ENCODE measurements around the gene RPL18. TPM values are rescaled to one million over a fixed set of nuclear protein-coding genes. Genes with fewer than 3 reads are reported as not detected.

Gene RPL18
- total and polyA plus RNA-seq, 9 of the 15 experiments (the other 6 are each of a cell fraction or from before 2014, with no cell fraction given) = 312 to 2,635 (median 1,653) TPM

DNA sequence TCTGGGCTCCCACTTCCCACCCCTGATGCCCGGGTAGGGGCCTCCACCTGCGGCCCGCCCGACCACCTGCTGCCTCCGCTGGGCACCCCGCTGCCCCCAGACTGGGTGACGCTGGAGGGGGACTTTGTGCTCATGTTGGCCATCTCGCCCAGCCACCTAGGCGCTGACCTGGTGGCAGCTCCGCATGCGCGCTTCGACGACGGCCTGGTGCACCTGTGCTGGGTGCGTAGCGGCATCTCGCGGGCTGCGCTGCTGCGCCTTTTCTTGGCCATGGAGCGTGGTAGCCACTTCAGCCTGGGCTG lies 10.3 kb upstream of the RPL18 start (continued):
- TF ChIP-seq RBFOX2 (IDR thresholded peaks at IDR 0.05; ENCODE audit: low read depth, low read length) (no peak), NFRKB (IDR thresholded peaks at IDR 0.05; ENCODE audit: low read depth) (no peak), KDM2B (CRISPR knock-in tag; IDR thresholded peaks at IDR 0.05) (no peak), CBX2 (IDR thresholded peaks at IDR 0.05; ENCODE audit: insufficient read depth, low read length, poor library complexity, severe bottlenecking) (no peak), PTRF (tag; IDR thresholded peaks at IDR 0.05) (no peak), ZNF766 (CRISPR knock-in tag; conservative IDR thresholded peaks at IDR 0.05) (no peak)
- TF ChIP-seq, protein P1, sequence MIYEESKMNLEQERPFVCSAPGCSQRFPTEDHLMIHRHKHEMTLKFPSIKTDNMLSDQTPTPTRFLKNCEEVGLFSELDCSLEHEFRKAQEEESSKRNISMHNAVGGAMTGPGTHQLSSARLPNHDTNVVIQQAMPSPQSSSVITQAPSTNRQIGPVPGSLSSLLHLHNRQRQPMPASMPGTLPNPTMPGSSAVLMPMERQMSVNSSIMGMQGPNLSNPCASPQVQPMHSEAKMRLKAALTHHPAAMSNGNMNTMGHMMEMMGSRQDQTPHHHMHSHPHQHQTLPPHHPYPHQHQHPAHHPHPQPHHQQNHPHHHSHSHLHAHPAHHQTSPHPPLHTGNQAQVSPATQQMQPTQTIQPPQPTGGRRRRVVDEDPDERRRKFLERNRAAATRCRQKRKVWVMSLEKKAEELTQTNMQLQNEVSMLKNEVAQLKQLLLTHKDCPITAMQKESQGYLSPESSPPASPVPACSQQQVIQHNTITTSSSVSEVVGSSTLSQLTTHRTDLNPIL (CRISPR knock-in tag; IDR thresholded peaks at IDR 0.05) = no peak

DNA sequence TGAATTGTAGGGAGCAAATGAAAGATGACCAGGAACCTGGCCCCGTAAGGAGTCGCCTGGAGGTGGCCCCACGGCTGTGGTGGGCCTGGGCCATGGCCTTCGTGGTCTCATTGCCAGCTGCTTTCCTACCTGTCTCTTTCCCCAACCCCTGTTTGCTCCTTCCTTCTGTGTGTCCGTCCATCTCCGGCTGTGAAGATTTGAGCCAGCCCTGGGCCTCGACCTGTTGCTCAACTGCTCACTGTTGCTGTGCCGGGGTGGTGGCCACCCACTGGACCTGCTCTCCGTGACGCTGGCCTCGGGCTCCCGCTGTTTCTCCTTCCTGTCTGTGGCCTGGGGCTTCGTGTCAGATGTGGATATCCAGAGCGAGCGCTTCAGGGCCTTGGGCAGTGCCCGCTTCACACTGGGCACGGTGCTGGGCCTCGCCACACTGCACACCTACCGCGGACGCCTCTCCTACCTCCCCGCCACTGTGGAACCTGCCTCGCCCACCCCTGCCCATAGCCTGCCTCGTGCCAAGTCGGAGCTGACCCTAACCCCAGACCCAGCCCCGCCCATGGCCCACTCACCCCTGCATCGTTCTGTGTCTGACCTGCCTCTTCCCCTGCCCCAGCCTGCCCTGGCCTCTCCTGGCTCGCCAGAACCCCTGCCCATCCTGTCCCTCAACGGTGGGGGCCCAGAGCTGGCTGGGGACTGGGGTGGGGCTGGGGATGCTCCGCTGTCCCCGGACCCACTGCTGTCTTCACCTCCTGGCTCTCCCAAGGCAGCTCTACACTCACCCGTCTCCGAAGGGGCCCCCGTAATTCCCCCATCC lies 9.7 kb upstream of the RPL18 start:
- peaks cover 24 to 77% of the 10 kb centered on the region in 2 experiments for H3K4me1 ChIP-seq (replicated peaks in 1 of 2; ENCODE audit: control insufficient read depth in 2 of 2, insufficient read depth in 2 of 2, low read length in 2 of 2)
- no peaks in the 10 kb centered on the region for H3K9me1 ChIP-seq (ENCODE audit: control insufficient read depth, insufficient read depth, low read length)
- TF ChIP-seq POLR2G (IDR thresholded peaks at IDR 0.05; ENCODE audit: low read depth, low read length) = peak; percentile 16; the same call in 1 of the 2 replicates
- no peak for TF ChIP-seq DNMT1 (IDR thresholded peaks at IDR 0.05)
- TF ChIP-seq RUNX1 (IDR thresholded peaks at IDR 0.05; ENCODE audit: low read depth) = no peak
- TF ChIP-seq ERF (CRISPR knock-in tag; IDR thresholded peaks at IDR 0.05) = no peak
- TF ChIP-seq TARDBP (IDR thresholded peaks at IDR 0.05) = no peak
- H4K20me1 ChIP-seq (replicated peaks; ENCODE audit: control insufficient read depth, insufficient read depth, low read length) = no peaks in the 10 kb centered on the region
- DNase-seq (ENCODE audit: extremely low read depth in 1 of 4, low spot score in 3 of 4) (no peak), FAIRE-seq (no peak), ATAC-seq (no peak)
- no peaks in the 10 kb centered on the region for H3K9me3 ChIP-seq (replicated peaks; ENCODE audit: control insufficient read depth, insufficient read depth, low read depth, low read length)
- H3K27ac ChIP-seq (ENCODE audit: extremely low read depth, low read depth, low read length) = no peak overlapping the region
- no peaks in the 10 kb centered on the region for H3K27me3 ChIP-seq (ENCODE audit: control insufficient read depth in 2 of 2, insufficient read depth in 2 of 2, low read length in 2 of 2)
- H3K36me3 ChIP-seq (ENCODE audit: control insufficient read depth, insufficient read depth, low read length) = peaks cover 5% of the 10 kb centered on the region; the same call in 1 of the 3 replicates
- H3K79me2 ChIP-seq (ENCODE audit: control insufficient read depth, insufficient read depth, low read length) = no peaks in the 10 kb centered on the region
- ChIA-PET POLR2A (interaction anchor here (0.9 to 1.4 kb wide), 3 partner anchors 9 to 12 kb away, joined by 3 to 15 read pairs (median 4); partner anchors contain the start of genes RPL18 and SPHK2), CTCF (ENCODE audit: low intra/inter-chr PET ratio) (no interaction called here)
- no peak overlapping the region for H3K4me3 ChIP-seq
- BruUV-seq (replicated peaks) = no TSS peak
- in situ Hi-C loops (cut with MboI) (no loop called here), intact Hi-C loops (cut with micrococcal nuclease) (no loop called here)
- 80% methylated on average over 21 of the region's 34 CpGs for WGBS (ENCODE audit: insufficient coverage, low coverage, missing lambda C conversion rate)
- no peak overlapping the region for H2AFZ ChIP-seq (ENCODE audit: low read depth, low read length)
- H3K9ac ChIP-seq (ENCODE audit: insufficient read depth in 1 of 2, low read depth in 2 of 2, low read length in 2 of 2) = peak overlapping the region in 1 of 2 experiments; percentile 4; a peak in 1 of 4 replicates
- no peak overlapping the region for H3K4me2 ChIP-seq (ENCODE audit: insufficient read depth, low read length)

Data from K562 (cell line).